H9 (cell line): Measurements from ENCODE around the gene TGM3. TPM values are rescaled to one million over a fixed set of nuclear protein-coding genes. Genes with fewer than 3 reads are reported as not detected.

Experiments
- DNase-seq: peaks from one replicate; pipeline ENCODE4 v3.0.0-alpha.2; 2017
- H2AFZ ChIP-seq: one replicate; pipeline ENCODE4 v1.6.1; 2013; ENCODE audit warnings: mild to moderate bottlenecking, low read length, control low read depth, moderate library complexity
- H2AK5ac ChIP-seq: 2 replicates; pipeline ENCODE4 v1.6.1; 2013; ENCODE audit warnings: low read length, control low read depth, mixed read lengths; ENCODE audit not compliant: insufficient read length
- H2BK120ac ChIP-seq: one replicate; pipeline ENCODE4 v1.6.1; 2013; ENCODE audit warnings: low read depth, mild to moderate bottlenecking, low read length, control low read depth, inconsistent platforms; ENCODE audit not compliant: poor library complexity, severe bottlenecking
- H2BK12ac ChIP-seq: 2 replicates; pipeline ENCODE4 v1.6.1; 2013; ENCODE audit warnings: low read length, control low read depth, mixed read lengths, low read depth; ENCODE audit not compliant: insufficient read length
- H2BK15ac ChIP-seq: 2 replicates; pipeline ENCODE4 v1.6.1; 2013; ENCODE audit warnings: low read depth, low read length, control low read depth
- H2BK20ac ChIP-seq: one replicate; pipeline ENCODE4 v1.6.1; 2013; ENCODE audit warnings: low read depth, mild to moderate bottlenecking, low read length, control low read depth, inconsistent platforms; ENCODE audit not compliant: poor library complexity, severe bottlenecking
- H2BK5ac ChIP-seq: 2 replicates; pipeline ENCODE4 v1.6.1; 2013; ENCODE audit warnings: low read length, control low read depth, mixed read lengths; ENCODE audit not compliant: insufficient read length
- H3K14ac ChIP-seq: 2 replicates; pipeline ENCODE4 v1.6.1; 2013; ENCODE audit warnings: low read length, control low read depth; ENCODE audit not compliant: insufficient read depth
- H3K18ac ChIP-seq: 2 replicates; pipeline ENCODE4 v1.6.1; 2013; ENCODE audit warnings: low read depth, mild to moderate bottlenecking, mixed read lengths, low read length, control low read depth; ENCODE audit not compliant: insufficient read length
- H3K23ac ChIP-seq: 2 replicates; pipeline ENCODE4 v1.6.1; 2013; ENCODE audit warnings: low read length, control low read depth, mixed read lengths, low read depth; ENCODE audit not compliant: insufficient read length
- H3K23me2 ChIP-seq: 2 replicates; pipeline ENCODE4 v1.6.1; 2013; ENCODE audit warnings: low read depth, mild to moderate bottlenecking, mixed read lengths, low read length, control low read depth; ENCODE audit not compliant: insufficient read length, poor library complexity, severe bottlenecking
- H3K27ac ChIP-seq: 2 replicates; pipeline ENCODE4 v1.5.1; 2013; ENCODE audit warnings: low read length, control low read depth, mixed read lengths, low read depth; ENCODE audit not compliant: insufficient read length
- H3K27me3 ChIP-seq: 2 replicates; pipeline ENCODE4 v1.6.1; 2013; ENCODE audit warnings: low read length, control low read depth, inconsistent platforms; ENCODE audit not compliant: insufficient read depth
- H3K4ac ChIP-seq: 2 replicates; pipeline ENCODE4 v1.6.1; 2013; ENCODE audit warnings: low read depth, mild to moderate bottlenecking, control low read depth, inconsistent platforms, low read length, moderate library complexity
- H3K4me1 ChIP-seq: 2 replicates; pipeline ENCODE4 v1.6.1; 2013; ENCODE audit warnings: low read length, control low read depth, inconsistent platforms; ENCODE audit not compliant: insufficient read depth
- H3K4me2 ChIP-seq: 2 replicates; pipeline ENCODE4 v1.6.1; 2013; ENCODE audit warnings: low read length, control low read depth, mixed read lengths; ENCODE audit not compliant: insufficient read length, insufficient read depth
- H3K56ac ChIP-seq: 2 replicates; pipeline ENCODE4 v1.6.1; 2013; ENCODE audit warnings: low read depth, mild to moderate bottlenecking, mixed read lengths, low read length, control low read depth; ENCODE audit not compliant: insufficient read length
- H3K79me1 ChIP-seq: 2 replicates; pipeline ENCODE4 v1.6.1; 2013; ENCODE audit warnings: low read depth, mild to moderate bottlenecking, moderate library complexity, low read length, control low read depth, inconsistent platforms; ENCODE audit not compliant: insufficient read depth, poor library complexity, severe bottlenecking
- H3K79me2 ChIP-seq: 2 replicates; pipeline ENCODE4 v1.6.1; 2013; ENCODE audit warnings: low read length, control low read depth, inconsistent platforms; ENCODE audit not compliant: insufficient read depth
- H3K9ac ChIP-seq: 2 replicates; pipeline ENCODE4 v1.6.1; 2013; ENCODE audit warnings: low read length, control low read depth, mixed read lengths; ENCODE audit not compliant: insufficient read length; ENCODE audit errors: extremely low read depth
- H3K9me3 ChIP-seq: one replicate; pipeline ENCODE4 v1.6.1; 2013; ENCODE audit warnings: low read depth, low read length, inconsistent platforms; ENCODE audit not compliant: control insufficient read depth
- H3T11ph ChIP-seq: one replicate; pipeline ENCODE4 v1.6.1; 2013; ENCODE audit warnings: mild to moderate bottlenecking, low read length, control low read depth, inconsistent platforms
- H4K20me1 ChIP-seq: one replicate; pipeline ENCODE4 v1.6.1; 2013; ENCODE audit not compliant: control insufficient read depth, insufficient read length, insufficient read depth
- H4K5ac ChIP-seq: 2 replicates; pipeline ENCODE4 v1.6.1; 2013; ENCODE audit warnings: low read depth, mild to moderate bottlenecking, mixed read lengths, low read length, control low read depth; ENCODE audit not compliant: insufficient read length
- H4K8ac ChIP-seq: replicated peaks from 2 replicates; pipeline ENCODE4 v1.6.1; 2013; ENCODE audit warnings: low read length, control low read depth, mixed read lengths, low read depth; ENCODE audit not compliant: insufficient read length
- H4K91ac ChIP-seq: 2 replicates; pipeline ENCODE4 v1.6.1; 2013; ENCODE audit warnings: low read depth, mild to moderate bottlenecking, moderate library complexity, mixed read lengths, low read length, control low read depth; ENCODE audit not compliant: insufficient read length
- H3K27ac Mint-ChIP-seq, 3 experiments: 2 replicates in 2 of 3; 3 replicates in 1 of 3; pipeline ENCODE4 v1.8.0; 2020 to 2021; ENCODE audit warnings: mixed read lengths in 3 of 3, mild to moderate bottlenecking in 1 of 3, moderate library complexity in 1 of 3
- H3K27me3 Mint-ChIP-seq: 2 replicates; pipeline ENCODE4 v1.8.0; 2021; ENCODE audit warnings: low read depth, mild to moderate bottlenecking, moderate library complexity, mixed read lengths
- H3K36me3 Mint-ChIP-seq, 3 experiments: 2 replicates in 2 of 3; 3 replicates in 1 of 3; pipeline ENCODE4 v1.8.0; 2020 to 2021; ENCODE audit warnings: low read depth in 3 of 3, mixed read lengths in 3 of 3; ENCODE audit not compliant: insufficient read depth in 1 of 3
- H3K4me1 Mint-ChIP-seq, 2 experiments: 2 replicates each; pipeline ENCODE4 v1.8.0; 2020; ENCODE audit warnings: mixed read lengths in 2 of 2
- H3K4me3 Mint-ChIP-seq, 2 experiments: 2 replicates in 1 of 2; 3 replicates in 1 of 2; pipeline ENCODE4 v1.8.0; 2020 to 2021; ENCODE audit warnings: mild to moderate bottlenecking in 2 of 2, mixed read lengths in 2 of 2, moderate library complexity in 1 of 2
- H3K9me3 Mint-ChIP-seq, 2 experiments: 2 replicates in 1 of 2; 3 replicates in 1 of 2; pipeline ENCODE4 v1.8.0; 2020; ENCODE audit warnings: mild to moderate bottlenecking in 2 of 2, mixed read lengths in 2 of 2, moderate library complexity in 1 of 2
- CTCF ChIP-seq: fragments of 200-600 bp; sonication (generic); conservative IDR thresholded peaks from 3 replicates; pipeline ENCODE4 v1.8.0; 2021; ENCODE audit warnings: antibody characterized with exemption, mild to moderate bottlenecking
- WGBS: extraction: QIAGEN DNeasy Blood & Tissue Kit; methylation state at CpG from one replicate; pipeline ENCODE4 v1.1.7; 2013; ENCODE audit warnings: missing lambda C conversion rate, low lambda C conversion rate, mixed read lengths; ENCODE audit not compliant: insufficient read length; ENCODE audit errors: extremely low coverage; 5-methylcytosine and 5-hydroxymethylcytosine counted together
- total RNA-seq: library from RNA; stranded (reverse); gene quantifications from 2 replicates; pipeline ENCODE4 v1.2.1, GENCODE V29; 2021

TGM3 gene
- total RNA-seq, 1 experiment from 2014 or later: not detected

DNA sequence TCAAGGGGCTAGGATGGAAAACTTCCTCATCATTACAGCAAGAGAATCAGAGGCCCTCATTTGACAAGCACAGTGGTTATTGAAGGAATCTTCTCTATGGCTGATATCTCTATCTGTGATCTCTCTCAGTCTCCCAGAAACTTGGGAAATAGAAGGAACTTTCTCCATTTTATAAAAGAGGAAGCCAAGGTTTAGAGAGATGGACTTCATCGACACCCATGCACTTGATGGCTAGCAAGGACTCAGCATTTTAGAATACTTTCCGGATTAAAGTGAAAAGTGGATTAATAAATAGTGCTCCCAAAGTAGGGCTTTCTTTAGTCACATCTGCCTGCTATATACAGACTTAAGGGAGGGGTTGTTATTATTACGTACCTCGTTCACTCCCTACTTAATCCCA lies 34.2 kb upstream of the TGM3 start:
- peaks cover 11 to 14% of the 10 kb centered on the region in 2 experiments for H3K4me1 Mint-ChIP-seq
- no peak overlapping the region for H3K14ac ChIP-seq
- H2BK12ac ChIP-seq: no peak overlapping the region
- no peaks in the 10 kb centered on the region for H3K79me1 ChIP-seq
- H2BK5ac ChIP-seq: no peak overlapping the region
- no peak overlapping the region for H3K27ac Mint-ChIP-seq
- no peak overlapping the region for H2AK5ac ChIP-seq
- H3T11ph ChIP-seq: no peak overlapping the region
- no peaks in the 10 kb centered on the region for H3K36me3 Mint-ChIP-seq
- H3K23me2 ChIP-seq: peaks cover 5% of the 10 kb centered on the region
- H3K23ac ChIP-seq: no peak overlapping the region
- peaks cover 2% of the 10 kb centered on the region for H3K27me3 Mint-ChIP-seq
- no peaks in the 10 kb centered on the region for H4K20me1 ChIP-seq
- H2BK20ac ChIP-seq: no peak overlapping the region
- no peak for DNase-seq
- no peak overlapping the region for H2BK15ac ChIP-seq
- H3K79me2 ChIP-seq: no peaks in the 10 kb centered on the region
- H4K91ac ChIP-seq: no peak overlapping the region
- no peak overlapping the region for H3K4ac ChIP-seq
- H2AFZ ChIP-seq: no peak overlapping the region
- H4K8ac ChIP-seq: no peak overlapping the region
- no CpG with 5 or more reads among the region's 4 CpGs for WGBS
- no peak overlapping the region for H4K5ac ChIP-seq
- H3K4me1 ChIP-seq: no peaks in the 10 kb centered on the region; the same call in 1 of the 2 replicates
- H2BK120ac ChIP-seq: no peak overlapping the region
- H3K4me3 Mint-ChIP-seq: no peak overlapping the region
- TF ChIP-seq CTCF: no peak
- no peak overlapping the region for H3K9ac ChIP-seq
- no peak overlapping the region for H3K4me2 ChIP-seq
- H3K9me3 ChIP-seq: no peaks in the 10 kb centered on the region
- no peak overlapping the region for H3K56ac ChIP-seq
- no peak overlapping the region for H3K18ac ChIP-seq
- H3K27ac ChIP-seq: no peak overlapping the region
- H3K9me3 Mint-ChIP-seq: no peaks in the 10 kb centered on the region
- no peaks in the 10 kb centered on the region for H3K27me3 ChIP-seq
